Breast epithelium (tissue), 4 donors: ENCODE measurements around the gene CPEB3. TPM values are rescaled to one million over a fixed set of nuclear protein-coding genes. Genes with fewer than 3 reads are reported as not detected.

Experiments
- DNase-seq, 2 donors: peaks; one replicate each; pipeline ENCODE4 v3.0.0-alpha.2; 2019; ENCODE audit warnings: low spot score in 2 of 2
- H3K27ac ChIP-seq, 2 donors: fragments of 200-600 bp; sonication (generic) in 1 of 2; one replicate each; pipeline ENCODE4 v1.5.1; 2016 to 2019; ENCODE audit warnings: mild to moderate bottlenecking in 1 of 2
- H3K27me3 ChIP-seq, 2 donors: fragments of 200-600 bp; sonication (generic) in 1 of 2; one replicate each; pipeline versions ENCODE4 v1.5.1 to v1.6.0; 2017 to 2019; ENCODE audit warnings: control low read depth in 1 of 2, mild to moderate bottlenecking in 1 of 2
- H3K36me3 ChIP-seq: fragments of 200-600 bp; one replicate; pipeline ENCODE4 v1.5.1; 2019
- H3K4me1 ChIP-seq, 2 donors: fragments of 200-600 bp; sonication (generic); one replicate each; pipeline ENCODE4 v1.5.1; 2016 to 2019; ENCODE audit warnings: control low read depth in 1 of 2
- H3K4me3 ChIP-seq, 3 donors: fragments of 200-600 bp; sonication (generic); 1 replicate in 2 of 3; 2 replicates in 1 of 3; pipeline ENCODE4 v1.5.1; 2016 to 2019; ENCODE audit warnings: mild to moderate bottlenecking in 3 of 3, moderate library complexity in 2 of 3
- H3K9me3 ChIP-seq, 2 donors: fragments of 200-600 bp; sonication (generic) in 1 of 2; one replicate each; pipeline ENCODE4 v1.5.1; 2016 to 2019; ENCODE audit warnings: control low read depth in 1 of 2
- POLR2A ChIP-seq: fragments of 450-650 bp; IDR thresholded peaks from one replicate; pipeline ENCODE4 v1.6.1; 2016; ENCODE audit warnings: antibody characterized with exemption, mild to moderate bottlenecking, moderate library complexity
- POLR2AphosphoS5 ChIP-seq, 3 donors: sonication (generic); formaldehyde crosslinking; IDR thresholded peaks; one replicate each; pipeline ENCODE4 v1.6.1; 2017; ENCODE audit warnings: antibody characterized with exemption in 3 of 3
- intact Hi-C: fragments of 100-400 bp; cut with DNase I; formaldehyde crosslinking; loops from one replicate; pipeline ENCODE4 v1.15.1; 2023; ENCODE audit warnings: low total_unique reads
- total RNA-seq, 3 donors: library from RNA; depleted of rRNA; stranded (reverse); fragments of >200 nt; gene quantifications; one replicate each; pipeline ENCODE4 v1.1.0, GENCODE V29; 2016
- TF ChIP-seq, protein P1 (sequence below), 3 donors: fragments of 450-650 bp; IDR thresholded peaks; one replicate each; pipeline ENCODE4 v1.5.1; 2016 to 2017; ENCODE audit warnings: antibody characterized with exemption in 3 of 3, mild to moderate bottlenecking in 3 of 3, moderate library complexity in 3 of 3

CPEB3 gene
- total RNA-seq, 3 donors from 2014 or later: 3.8 to 12.1 (median 5.2) TPM

DNA sequence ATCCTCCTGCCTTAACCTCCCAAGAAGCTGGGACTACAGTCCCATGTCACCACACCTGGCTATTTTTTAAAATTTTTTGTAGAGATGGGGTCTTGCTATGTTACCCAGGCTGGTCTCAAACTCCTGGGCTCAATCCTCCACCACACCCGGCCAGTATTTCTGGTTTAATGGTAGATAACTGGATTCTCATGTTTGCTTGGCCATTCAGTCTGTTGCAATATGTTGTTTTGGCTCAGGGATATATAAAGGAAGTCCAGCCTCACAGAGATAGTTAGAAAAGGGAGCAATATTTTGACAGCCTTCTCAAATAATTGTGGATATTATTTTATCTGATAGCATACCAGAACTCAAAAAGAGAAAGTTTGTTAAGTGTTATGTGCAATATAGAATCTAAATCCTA is 284.9 kb downstream of the CPEB3 start:
- Histone ChIP-seq H3K4me3 (no peak overlapping the region), H3K4me1 (no peaks in the 10 kb centered on the region), H3K9me3 (no peaks in the 10 kb centered on the region), H3K36me3 (peaks cover 7% of the 10 kb centered on the region), H3K27ac (no peak overlapping the region), H3K27me3 (no peaks in the 10 kb centered on the region)
- intact Hi-C loops: loop anchor here (10.0 kb wide), 1 partner anchor 269 kb away; no protein-coding TSS in a partner anchor
- TF ChIP-seq POLR2A (no peak), POLR2AphosphoS5 (IDR thresholded peaks at IDR 0.05) (no peak)
- TF ChIP-seq, protein P1, sequence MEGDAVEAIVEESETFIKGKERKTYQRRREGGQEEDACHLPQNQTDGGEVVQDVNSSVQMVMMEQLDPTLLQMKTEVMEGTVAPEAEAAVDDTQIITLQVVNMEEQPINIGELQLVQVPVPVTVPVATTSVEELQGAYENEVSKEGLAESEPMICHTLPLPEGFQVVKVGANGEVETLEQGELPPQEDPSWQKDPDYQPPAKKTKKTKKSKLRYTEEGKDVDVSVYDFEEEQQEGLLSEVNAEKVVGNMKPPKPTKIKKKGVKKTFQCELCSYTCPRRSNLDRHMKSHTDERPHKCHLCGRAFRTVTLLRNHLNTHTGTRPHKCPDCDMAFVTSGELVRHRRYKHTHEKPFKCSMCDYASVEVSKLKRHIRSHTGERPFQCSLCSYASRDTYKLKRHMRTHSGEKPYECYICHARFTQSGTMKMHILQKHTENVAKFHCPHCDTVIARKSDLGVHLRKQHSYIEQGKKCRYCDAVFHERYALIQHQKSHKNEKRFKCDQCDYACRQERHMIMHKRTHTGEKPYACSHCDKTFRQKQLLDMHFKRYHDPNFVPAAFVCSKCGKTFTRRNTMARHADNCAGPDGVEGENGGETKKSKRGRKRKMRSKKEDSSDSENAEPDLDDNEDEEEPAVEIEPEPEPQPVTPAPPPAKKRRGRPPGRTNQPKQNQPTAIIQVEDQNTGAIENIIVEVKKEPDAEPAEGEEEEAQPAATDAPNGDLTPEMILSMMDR (IDR thresholded peaks at IDR 0.05): no peak
- no peak for DNase-seq

DNA sequence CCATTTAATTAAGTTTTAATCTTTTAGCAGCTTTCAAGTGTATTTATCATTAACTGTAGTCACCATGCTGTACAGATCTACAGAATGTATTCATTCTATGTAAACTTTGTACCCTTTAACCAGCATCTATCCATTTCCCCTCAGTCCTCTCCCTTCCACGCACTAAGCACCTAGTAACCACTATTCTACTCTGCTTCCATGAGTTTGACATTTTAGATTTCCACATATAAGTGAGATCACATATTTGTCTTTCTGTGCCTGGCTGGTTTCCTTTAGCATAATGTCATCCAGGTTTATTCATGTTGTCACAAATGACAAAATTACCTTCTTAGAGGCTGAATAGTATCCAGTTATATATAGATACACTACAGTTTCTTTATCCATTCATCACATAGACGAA is 287.6 kb downstream of the CPEB3 start:
- H3K9me3 ChIP-seq: no peaks in the 10 kb centered on the region
- no peaks in the 10 kb centered on the region for H3K36me3 ChIP-seq
- TF ChIP-seq POLR2A (no peak), POLR2AphosphoS5 (IDR thresholded peaks at IDR 0.05) (no peak)
- TF ChIP-seq, protein P1 (IDR thresholded peaks at IDR 0.05): no peak
- intact Hi-C loops: loop anchor here (10.0 kb wide), 1 partner anchor 272 kb away; no protein-coding TSS in a partner anchor
- no peak overlapping the region for H3K27ac ChIP-seq
- no peak for DNase-seq
- H3K4me1 ChIP-seq: no peaks in the 10 kb centered on the region
- no peaks in the 10 kb centered on the region for H3K27me3 ChIP-seq
- no peak overlapping the region for H3K4me3 ChIP-seq

DNA sequence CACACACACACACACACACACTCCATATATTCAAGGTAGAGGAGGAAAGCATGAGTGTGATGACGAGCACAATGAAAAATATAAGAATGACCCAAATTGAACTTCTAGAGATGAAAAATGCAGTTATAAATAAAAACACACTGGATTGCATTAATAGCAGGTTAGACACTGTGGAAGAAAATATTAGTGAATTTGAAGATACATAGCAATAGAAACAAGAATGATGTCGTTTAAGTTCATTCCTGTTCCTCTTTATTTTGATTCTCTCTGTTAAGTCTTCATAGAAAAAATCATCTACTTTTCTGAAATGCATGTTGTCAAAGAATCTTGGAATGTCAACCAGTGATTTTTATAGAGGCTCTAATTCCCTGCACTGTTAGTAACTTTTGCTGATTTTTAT is 288.9 kb downstream of the CPEB3 start:
- Histone ChIP-seq H3K36me3 (no peaks in the 10 kb centered on the region), H3K4me3 (no peak overlapping the region), H3K27ac (no peak overlapping the region), H3K4me1 (no peaks in the 10 kb centered on the region), H3K9me3 (no peaks in the 10 kb centered on the region), H3K27me3 (no peaks in the 10 kb centered on the region)
- intact Hi-C loops: loop anchor here (10.0 kb wide), 1 partner anchor 273 kb away; no protein-coding TSS in a partner anchor
- DNase-seq: no peak
- TF ChIP-seq POLR2A: no peak
- TF ChIP-seq, protein P1 (IDR thresholded peaks at IDR 0.05): no peak
- TF ChIP-seq POLR2AphosphoS5 (IDR thresholded peaks at IDR 0.05): no peak

DNA sequence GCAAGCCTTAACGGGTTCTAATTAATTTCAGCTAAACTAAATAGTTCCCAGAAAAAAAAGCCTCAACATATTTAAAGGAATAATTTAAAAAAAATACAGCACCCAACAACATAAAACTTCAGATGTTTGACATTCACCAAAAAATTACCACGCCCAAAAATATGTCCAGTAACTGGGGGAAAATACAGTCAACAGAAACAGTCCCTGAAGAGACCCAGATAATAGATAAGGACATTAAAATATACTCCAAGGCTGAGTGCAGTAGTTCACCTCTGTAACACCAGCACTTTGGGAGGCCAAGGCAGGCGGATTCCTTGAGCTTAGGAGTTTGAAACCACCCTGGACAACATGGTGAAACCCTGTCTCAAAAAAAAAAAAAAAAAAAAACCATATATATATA is 289.3 kb downstream of the CPEB3 start:
- H3K27ac ChIP-seq: no peak overlapping the region
- TF ChIP-seq, protein P1 (IDR thresholded peaks at IDR 0.05): no peak
- no peak for TF ChIP-seq POLR2AphosphoS5 (IDR thresholded peaks at IDR 0.05)
- TF ChIP-seq POLR2A: no peak
- H3K4me3 ChIP-seq: no peak overlapping the region
- no peak for DNase-seq
- no peaks in the 10 kb centered on the region for H3K27me3 ChIP-seq
- intact Hi-C loops: loop anchor here (10.0 kb wide), 1 partner anchor 273 kb away; no protein-coding TSS in a partner anchor
- no peaks in the 10 kb centered on the region for H3K36me3 ChIP-seq
- H3K4me1 ChIP-seq: no peaks in the 10 kb centered on the region
- no peaks in the 10 kb centered on the region for H3K9me3 ChIP-seq

Other genes with a start within 250 kb of the CPEB3 start
- 10 to 100 TPM; 15.5 to 33.5 (median 31.8) TPM for gene MARCHF5, start 89 bp upstream of the CPEB3 start, total RNA-seq